ENCODE results near the gene TOMM40L.
"Not testable (repeated sequence)": the region's sequence is repeated elsewhere in the genome, so short reads cannot be mapped to it uniquely, and the experiment has no call there.

TOMM40L gene

DNA sequence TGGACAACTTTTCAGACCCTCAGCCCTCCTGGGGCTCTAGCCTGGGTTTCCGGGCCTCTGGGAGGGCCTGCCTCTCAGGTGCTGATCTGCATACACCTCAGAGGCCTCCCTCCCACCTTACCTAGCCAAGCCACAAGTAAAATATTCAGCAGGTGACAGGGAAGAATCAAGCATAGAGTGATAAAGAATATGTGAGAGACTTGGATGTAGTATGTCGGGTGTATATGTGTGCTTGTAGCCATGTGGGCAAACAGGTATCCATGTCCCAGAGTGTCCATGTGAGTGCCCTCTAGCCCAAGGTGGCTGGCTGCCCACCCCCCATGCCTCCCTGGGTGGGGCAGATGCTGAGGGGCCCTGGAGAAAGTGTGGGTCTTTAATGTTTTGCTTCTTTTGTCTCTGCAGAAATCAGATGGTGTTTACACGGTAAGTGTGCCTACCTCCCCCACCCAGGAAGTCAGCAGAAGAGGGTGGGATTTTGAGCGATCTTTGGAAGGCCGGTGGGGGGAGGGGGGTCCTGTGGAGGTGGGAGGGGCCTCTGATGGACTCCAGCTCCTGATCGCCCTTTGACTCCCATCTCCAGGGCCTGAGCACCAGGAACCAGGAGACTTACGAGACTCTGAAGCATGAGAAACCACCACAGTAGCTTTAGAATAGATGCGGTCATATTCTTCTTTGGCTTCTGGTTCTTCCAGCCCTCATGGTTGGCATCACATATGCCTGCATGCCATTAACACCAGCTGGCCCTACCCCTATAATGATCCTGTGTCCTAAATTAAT lies 7.4 kb upstream of the TOMM40L start:
- POLR2A ChIA-PET, result no interaction called here
- CTCF ChIA-PET, result interaction anchor here (0.7 to 14.0 kb wide), 10 partner anchors 5 to 163 kb away, joined by 3 to 248 read pairs (median 9); partner anchors contain the start of genes APOA2, CFAP126, FCER1G and NDUFS2
- DNase-seq (ENCODE audit: extremely low spot score), result no peak
- TF ChIP-seq, protein P1, sequence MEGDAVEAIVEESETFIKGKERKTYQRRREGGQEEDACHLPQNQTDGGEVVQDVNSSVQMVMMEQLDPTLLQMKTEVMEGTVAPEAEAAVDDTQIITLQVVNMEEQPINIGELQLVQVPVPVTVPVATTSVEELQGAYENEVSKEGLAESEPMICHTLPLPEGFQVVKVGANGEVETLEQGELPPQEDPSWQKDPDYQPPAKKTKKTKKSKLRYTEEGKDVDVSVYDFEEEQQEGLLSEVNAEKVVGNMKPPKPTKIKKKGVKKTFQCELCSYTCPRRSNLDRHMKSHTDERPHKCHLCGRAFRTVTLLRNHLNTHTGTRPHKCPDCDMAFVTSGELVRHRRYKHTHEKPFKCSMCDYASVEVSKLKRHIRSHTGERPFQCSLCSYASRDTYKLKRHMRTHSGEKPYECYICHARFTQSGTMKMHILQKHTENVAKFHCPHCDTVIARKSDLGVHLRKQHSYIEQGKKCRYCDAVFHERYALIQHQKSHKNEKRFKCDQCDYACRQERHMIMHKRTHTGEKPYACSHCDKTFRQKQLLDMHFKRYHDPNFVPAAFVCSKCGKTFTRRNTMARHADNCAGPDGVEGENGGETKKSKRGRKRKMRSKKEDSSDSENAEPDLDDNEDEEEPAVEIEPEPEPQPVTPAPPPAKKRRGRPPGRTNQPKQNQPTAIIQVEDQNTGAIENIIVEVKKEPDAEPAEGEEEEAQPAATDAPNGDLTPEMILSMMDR (IDR thresholded peaks at IDR 0.05; ENCODE audit: control extremely low read depth, extremely low read depth, low read depth, missing control alignments), result no peak

- CTCF ChIA-PET, result interaction anchor here (0.7 to 14.0 kb wide), 12 partner anchors 5 to 162 kb away, joined by 3 to 248 read pairs (median 6); partner anchors contain the start of genes APOA2, CFAP126, FCER1G and NDUFS2
- POLR2A ChIA-PET, result no interaction called here
- no peak for DNase-seq (ENCODE audit: extremely low spot score)
- TF ChIP-seq, protein P1 (IDR thresholded peaks at IDR 0.05; ENCODE audit: control extremely low read depth, extremely low read depth, low read depth, missing control alignments), result no peak
These were observed 6.6 kb upstream of the TOMM40L start for GRCh38 chr1:161219078-161219892.

- ChIA-PET CTCF (interaction anchor here (0.8 to 14.0 kb wide), 15 partner anchors 5 to 162 kb away, joined by 3 to 248 read pairs (median 5); partner anchors contain the start of genes APOA2, FCER1G, NDUFS2 and TOMM40L), POLR2A (no interaction called here)
- TF ChIP-seq, protein P1 (IDR thresholded peaks at IDR 0.05; ENCODE audit: control extremely low read depth, extremely low read depth, low read depth, missing control alignments), result no peak
- DNase-seq (ENCODE audit: extremely low spot score), result no peak
These were observed 5.9 kb upstream of the TOMM40L start for GRCh38 chr1:161220002-161220401.

- DNase-seq (ENCODE audit: extremely low spot score), result no peak
- TF ChIP-seq, protein P1 (IDR thresholded peaks at IDR 0.05; ENCODE audit: control extremely low read depth, extremely low read depth, low read depth, missing control alignments), result no peak
- ChIA-PET POLR2A (no interaction called here), CTCF (interaction anchor here (0.9 to 14.0 kb wide), 7 partner anchors 8 to 163 kb away, joined by 3 to 248 read pairs (median 11); partner anchors contain the start of gene FCER1G)
These were observed 3.5 kb upstream of the TOMM40L start for GRCh38 chr1:161222175-161223019.

GRCh38 chr1:161223805-161224694 lies 1.8 kb upstream of the TOMM40L start:
- ChIA-PET CTCF (interaction anchor here (1.1 to 14.0 kb wide), 8 partner anchors 7 to 162 kb away, joined by 3 to 248 read pairs (median 42); partner anchors contain the start of genes FCER1G and NDUFS2), POLR2A (no interaction called here)
- TF ChIP-seq, protein P1 (IDR thresholded peaks at IDR 0.05; ENCODE audit: control extremely low read depth, extremely low read depth, low read depth, missing control alignments), result no peak
- DNase-seq (ENCODE audit: extremely low spot score), result no peak

- DNase-seq (ENCODE audit: extremely low spot score); POLR2A ChIA-PET: not testable (repeated sequence)
- CTCF ChIA-PET, result interaction anchor here (0.9 to 14.0 kb wide), 10 partner anchors 11 to 226 kb away, joined by 3 to 248 read pairs (median 16); partner anchors contain the start of genes FCER1G, NDUFS2 and PCP4L1
These were observed 1.2 kb upstream of the TOMM40L start for GRCh38 chr1:161224695-161225087.
